Measurements from ENCODE around the gene ATP1B2. TPM values are rescaled to one million over a fixed set of nuclear protein-coding genes. Genes with fewer than 3 reads are reported as not detected.

ATP1B2 gene
- total RNA-seq, 4 donors from 2014 or later = 0.09 to 1.5 (median 0.21) TPM; not detected in 1

DNA sequence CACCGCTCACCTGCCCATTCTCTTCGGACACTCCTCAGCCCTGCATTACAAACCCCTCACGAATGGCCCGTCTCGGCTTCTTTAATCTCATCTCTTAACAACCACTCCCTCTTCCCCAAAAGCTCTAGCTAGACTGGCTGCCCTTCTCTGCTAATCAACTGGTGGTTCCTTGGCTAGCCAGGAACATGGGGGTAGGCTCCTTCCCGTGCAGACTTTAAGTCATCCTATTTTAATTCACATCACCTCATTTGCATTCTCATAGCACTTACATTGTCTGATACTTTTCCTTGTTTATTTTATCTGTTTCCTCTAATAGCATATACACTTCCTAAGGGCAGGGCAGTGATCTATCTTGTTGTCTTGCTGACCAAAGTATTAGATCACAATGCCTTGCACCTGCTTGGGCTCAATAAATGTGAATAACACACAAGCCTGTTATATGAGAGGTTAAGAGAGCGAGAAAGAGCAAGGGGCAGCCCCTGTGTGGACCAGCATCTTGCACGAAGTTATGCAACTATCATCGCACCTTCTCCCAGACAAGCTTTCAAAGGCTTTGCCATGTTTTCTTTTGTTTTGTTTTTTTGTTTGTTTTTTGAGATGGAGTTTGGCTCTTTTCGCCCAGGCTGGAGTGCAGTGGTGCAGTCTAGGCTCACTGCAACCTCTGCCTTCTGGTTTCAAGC lies 26.8 kb downstream of the ATP1B2 start:
- Histone ChIP-seq H3K27ac (no peak overlapping the region), H3K4me3 (no peak overlapping the region), H3K36me3 (peaks cover 18 to 41% (median 37%) of the 10 kb centered on the region in 3 donors), H3K27me3 (no peaks in the 10 kb centered on the region), H3K9me3 (peaks cover 0 to 9% (median 7%) of the 10 kb centered on the region in 3 donors), H3K4me1 (no peaks in the 10 kb centered on the region)
- DNase-seq = no peak
- 77 to 83% methylated on average over 10 of the region's 10 CpGs for WGBS, 2 donors
- no peak for TF ChIP-seq POLR2A (IDR thresholded peaks at IDR 0.05)
- TF ChIP-seq, protein P1, sequence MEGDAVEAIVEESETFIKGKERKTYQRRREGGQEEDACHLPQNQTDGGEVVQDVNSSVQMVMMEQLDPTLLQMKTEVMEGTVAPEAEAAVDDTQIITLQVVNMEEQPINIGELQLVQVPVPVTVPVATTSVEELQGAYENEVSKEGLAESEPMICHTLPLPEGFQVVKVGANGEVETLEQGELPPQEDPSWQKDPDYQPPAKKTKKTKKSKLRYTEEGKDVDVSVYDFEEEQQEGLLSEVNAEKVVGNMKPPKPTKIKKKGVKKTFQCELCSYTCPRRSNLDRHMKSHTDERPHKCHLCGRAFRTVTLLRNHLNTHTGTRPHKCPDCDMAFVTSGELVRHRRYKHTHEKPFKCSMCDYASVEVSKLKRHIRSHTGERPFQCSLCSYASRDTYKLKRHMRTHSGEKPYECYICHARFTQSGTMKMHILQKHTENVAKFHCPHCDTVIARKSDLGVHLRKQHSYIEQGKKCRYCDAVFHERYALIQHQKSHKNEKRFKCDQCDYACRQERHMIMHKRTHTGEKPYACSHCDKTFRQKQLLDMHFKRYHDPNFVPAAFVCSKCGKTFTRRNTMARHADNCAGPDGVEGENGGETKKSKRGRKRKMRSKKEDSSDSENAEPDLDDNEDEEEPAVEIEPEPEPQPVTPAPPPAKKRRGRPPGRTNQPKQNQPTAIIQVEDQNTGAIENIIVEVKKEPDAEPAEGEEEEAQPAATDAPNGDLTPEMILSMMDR (IDR thresholded peaks at IDR 0.05) = no peak
- intact Hi-C loops (cut with DNase I) = no loop called here

DNA sequence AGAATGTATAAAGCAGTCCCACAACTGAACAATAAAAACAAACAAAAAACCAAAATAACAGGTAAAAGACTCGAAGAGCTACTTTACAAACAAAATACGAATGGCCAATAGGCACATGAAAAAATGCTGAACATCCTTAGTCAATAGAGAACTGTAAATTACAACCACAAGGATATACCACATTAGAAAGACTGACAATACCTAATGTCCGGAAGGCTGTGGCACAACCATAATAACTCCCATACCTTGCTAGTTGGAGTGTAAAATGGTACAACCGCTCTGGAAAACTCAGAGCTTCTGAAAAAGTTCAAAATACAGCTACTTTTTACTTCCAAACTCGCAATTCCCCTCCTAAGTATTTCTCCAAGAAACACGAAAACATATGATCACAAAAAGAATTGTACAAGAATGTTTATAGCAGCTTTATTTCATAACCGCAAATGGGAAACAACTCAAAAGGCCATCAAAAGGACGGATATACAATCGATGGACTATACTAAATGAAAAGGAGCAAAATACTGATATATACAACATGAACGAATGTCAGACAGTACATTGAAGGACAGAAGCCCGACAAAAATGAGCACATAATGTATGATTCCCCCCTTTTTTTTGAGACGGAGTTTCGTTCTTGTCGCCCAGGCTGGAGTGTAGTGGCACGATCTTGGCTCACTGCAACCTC lies 34.3 kb downstream of the ATP1B2 start:
- Histone ChIP-seq H3K27me3 (no peaks in the 10 kb centered on the region), H3K4me1 (peaks cover 9 to 45% (median 24%) of the 10 kb centered on the region in 3 donors), H3K36me3 (peaks cover 0 to under 1% (median 0%) of the 10 kb centered on the region in 3 donors), H3K9me3 (no peaks in the 10 kb centered on the region), H3K4me3 (peak overlapping the region; percentile 63 to 87 (median 78)), H3K27ac (peak overlapping the region; percentile 93 to 97 (median 94))
- TF ChIP-seq, protein P1 (IDR thresholded peaks at IDR 0.05) = no peak
- no peak for TF ChIP-seq POLR2A (IDR thresholded peaks at IDR 0.05)
- 32 to 33% methylated on average over 15 of the region's 15 CpGs for WGBS, 2 donors
- intact Hi-C loops (cut with DNase I) = loop anchor here (5.0 kb wide), 1 partner anchor 93 kb away; the partner anchor contains the start of gene SOX15
- DNase-seq = no peak

DNA sequence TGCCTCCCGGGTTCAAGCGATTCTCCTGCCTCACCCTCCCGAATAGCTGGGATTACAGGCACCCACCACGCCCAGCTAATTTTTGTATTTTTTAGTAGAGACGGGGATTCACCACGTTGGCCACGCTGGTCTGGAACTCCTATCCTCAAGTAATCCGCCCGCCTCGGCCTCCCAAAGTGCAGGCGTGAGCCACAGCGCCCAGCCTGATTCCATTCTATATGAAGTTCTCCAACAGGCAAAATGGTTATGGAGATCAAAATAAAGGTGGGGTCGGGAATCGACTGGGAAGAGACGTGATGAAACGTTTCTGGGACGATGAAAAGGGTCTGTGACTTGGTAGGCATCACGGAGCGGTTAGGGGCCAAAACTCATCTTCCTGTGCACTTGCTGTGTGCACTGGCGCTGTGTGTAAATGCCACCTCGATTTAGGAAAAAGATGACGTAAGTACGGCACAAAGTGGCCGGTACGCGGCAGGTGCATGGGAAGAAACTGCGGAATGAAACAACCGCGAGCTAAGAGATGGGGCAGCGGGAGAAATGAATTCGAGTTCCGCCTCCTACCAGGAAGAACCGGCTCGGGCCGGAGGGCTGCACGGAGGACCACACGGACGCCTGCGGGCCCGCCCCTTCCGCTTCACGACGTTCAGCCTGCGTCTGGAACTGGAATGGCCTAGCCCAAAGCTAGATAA lies 35.0 kb downstream of the ATP1B2 start:
- intact Hi-C loops (cut with DNase I) = no loop called here
- TF ChIP-seq POLR2A (IDR thresholded peaks at IDR 0.05) = peak in 3 of 4 donors; percentile 26 to 68 (median 50)
- TF ChIP-seq, protein P1 (IDR thresholded peaks at IDR 0.05) = peak in 1 of 6 experiments; percentile 8
- Histone ChIP-seq H3K4me1 (peaks cover 9 to 49% (median 24%) of the 10 kb centered on the region in 3 donors), H3K27ac (peak overlapping the region; percentile 93 to 97 (median 94)), H3K36me3 (peaks cover 0 to 8% (median 0%) of the 10 kb centered on the region in 3 donors), H3K4me3 (peak overlapping the region; percentile 63 to 87 (median 78)), H3K27me3 (no peaks in the 10 kb centered on the region), H3K9me3 (no peaks in the 10 kb centered on the region)
- WGBS, 2 donors = 1 to 4% methylated on average over 39 to 44 of the region's 44 CpGs
- DNase-seq = peak; percentile 57

DNA sequence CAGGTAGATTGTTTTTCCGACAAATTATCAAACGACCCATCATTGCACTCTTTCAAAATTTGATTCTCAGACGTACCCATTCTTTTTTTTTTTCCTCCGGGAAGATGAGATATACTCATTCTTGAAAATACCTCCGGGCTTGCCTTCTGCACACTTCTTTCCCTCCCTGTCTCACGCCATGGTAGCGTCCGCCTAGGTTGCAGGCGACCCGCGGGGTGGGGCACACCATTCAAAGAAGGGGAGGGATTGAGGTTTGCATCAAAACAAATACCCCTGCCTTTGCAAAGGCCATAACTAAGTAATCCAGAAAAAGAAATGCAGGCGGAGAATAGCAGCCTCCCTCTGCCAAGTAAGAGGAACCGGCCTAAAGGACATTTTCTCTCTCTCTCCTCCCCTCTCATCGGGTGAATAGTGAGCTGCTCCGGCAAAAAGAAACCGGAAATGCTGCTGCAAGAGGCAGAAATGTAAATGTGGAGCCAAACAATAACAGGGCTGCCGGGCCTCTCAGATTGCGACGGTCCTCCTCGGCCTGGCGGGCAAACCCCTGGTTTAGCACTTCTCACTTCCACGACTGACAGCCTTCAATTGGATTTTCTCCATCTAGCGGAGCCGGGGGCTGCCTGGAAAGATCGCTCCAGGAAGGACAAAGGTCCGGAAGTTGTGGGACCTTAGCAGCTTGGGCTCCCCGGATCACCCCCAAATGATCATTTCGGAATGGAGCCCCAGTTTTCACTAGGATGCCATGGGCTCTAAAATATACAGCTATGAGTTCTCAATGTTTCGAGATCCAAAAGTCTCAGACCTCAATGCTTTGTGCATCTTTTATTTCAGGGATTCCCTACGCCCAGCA lies 35.7 kb downstream of the ATP1B2 start:
- H3K27ac ChIP-seq = peak overlapping the region; percentile 93 to 97 (median 94)
- no peaks in the 10 kb centered on the region for H3K9me3 ChIP-seq
- H3K4me1 ChIP-seq = peaks cover 9 to 49% (median 24%) of the 10 kb centered on the region in 3 donors
- H3K4me3 ChIP-seq = peak overlapping the region; percentile 63 to 87 (median 78)
- no peaks in the 10 kb centered on the region for H3K27me3 ChIP-seq
- H3K36me3 ChIP-seq = peaks cover 0 to 13% (median 0%) of the 10 kb centered on the region in 3 donors
- TF ChIP-seq POLR2A (IDR thresholded peaks at IDR 0.05) = peak in 3 of 4 donors; percentile 47 to 90 (median 78)
- TF ChIP-seq, protein P1 (IDR thresholded peaks at IDR 0.05) = peak in 1 of 6 experiments; percentile 16
- intact Hi-C loops (cut with DNase I) = no loop called here
- WGBS, 2 donors = 0 to 1% methylated on average over 25 to 29 of the region's 30 CpGs
- peak; percentile 41 for DNase-seq
